Upper lobe of left lung (tissue), 6 donors: Measurements from ENCODE around the gene ASTN2. TPM values are rescaled to one million over a fixed set of nuclear protein-coding genes. Genes with fewer than 3 reads are reported as not detected.
A peak's percentile ranks its signal among the peaks of the same experiment; 100 is the strongest.

ENCODE experiments used
- ATAC-seq, 2 donors: fragments of 200-7000 bp; cut with Tn5 transposase; one replicate each; pipeline ENCODE4 v1.9.1; 2022; ENCODE audit warnings: mild to moderate bottlenecking in 2 of 2, moderate library complexity in 2 of 2; ENCODE audit not compliant: low FRiP score in 2 of 2
- DNase-seq, 2 donors: peaks; one replicate each; pipeline ENCODE4 v3.0.0-alpha.2; 2019 to 2020
- H3K27ac ChIP-seq, 4 donors: fragments of 200-600 bp; sonication (generic); one replicate each; pipeline ENCODE4 v1.5.1; 2016 to 2019
- H3K27me3 ChIP-seq, 4 donors: fragments of 200-600 bp; sonication (generic); one replicate each; pipeline ENCODE4 v1.5.1; 2017 to 2019
- H3K36me3 ChIP-seq, 4 donors: fragments of 200-600 bp; sonication (generic); one replicate each; pipeline ENCODE4 v1.5.1; 2016 to 2019
- H3K4me1 ChIP-seq, 4 donors: fragments of 200-600 bp; sonication (generic); one replicate each; pipeline ENCODE4 v1.5.1; 2018 to 2019
- H3K4me3 ChIP-seq, 4 donors: fragments of 200-600 bp; sonication (generic); one replicate each; pipeline ENCODE4 v1.5.1; 2017 to 2019; ENCODE audit warnings: mild to moderate bottlenecking in 2 of 4, moderate library complexity in 1 of 4
- H3K9me3 ChIP-seq, 4 donors: fragments of 200-600 bp; sonication (generic); one replicate each; pipeline ENCODE4 v1.5.1; 2018 to 2019
- EP300 ChIP-seq, 4 donors: sonication (generic); formaldehyde crosslinking; IDR thresholded peaks; one replicate each; pipeline ENCODE4 v1.5.1; 2017; ENCODE audit warnings: antibody characterized with exemption in 4 of 4, control low read depth in 2 of 4
- POLR2A ChIP-seq, 4 donors: fragments of 450-650 bp; IDR thresholded peaks; one replicate each; pipeline ENCODE4 v1.5.1; 2016 to 2017; ENCODE audit warnings: antibody characterized with exemption in 4 of 4, mild to moderate bottlenecking in 2 of 4
- POLR2AphosphoS5 ChIP-seq, 2 donors: sonication (generic); formaldehyde crosslinking; IDR thresholded peaks; one replicate each; pipeline ENCODE4 v1.5.1; 2017; ENCODE audit warnings: antibody characterized with exemption in 2 of 2
- WGBS, 2 donors: methylation state at CpG; one replicate each; pipeline ENCODE4 v1.1.5; 2017 to 2018; 5-methylcytosine and 5-hydroxymethylcytosine counted together
- total RNA-seq, 6 donors: library from RNA; depleted of rRNA in 4 of 6; stranded (reverse); fragments of >200 nt in 4 of 6; gene quantifications; one replicate each; pipeline versions ENCODE4 v1.1.0 to v1.2.1, GENCODE V29; 2016 to 2021
- TF ChIP-seq, protein P1 (sequence below), 6 experiments: fragments of 450-650 bp in 4 of 6; fragments of 200-600 bp in 2 of 6; sonication (generic) in 2 of 6; IDR thresholded peaks; one replicate each; pipeline ENCODE4 v1.5.1; 2016 to 2019; ENCODE audit warnings: antibody characterized with exemption in 6 of 6
- donor health status: DM: no; HTN: no; CAD: no; lungs with moderate emphysema.
- donor health status: DM: no; HTN: yes; CAD: no; lungs with severe emphysema.

ASTN2 gene
- total RNA-seq, 6 donors from 2014 or later: 2.0 to 7.5 (median 3.4) TPM

DNA sequence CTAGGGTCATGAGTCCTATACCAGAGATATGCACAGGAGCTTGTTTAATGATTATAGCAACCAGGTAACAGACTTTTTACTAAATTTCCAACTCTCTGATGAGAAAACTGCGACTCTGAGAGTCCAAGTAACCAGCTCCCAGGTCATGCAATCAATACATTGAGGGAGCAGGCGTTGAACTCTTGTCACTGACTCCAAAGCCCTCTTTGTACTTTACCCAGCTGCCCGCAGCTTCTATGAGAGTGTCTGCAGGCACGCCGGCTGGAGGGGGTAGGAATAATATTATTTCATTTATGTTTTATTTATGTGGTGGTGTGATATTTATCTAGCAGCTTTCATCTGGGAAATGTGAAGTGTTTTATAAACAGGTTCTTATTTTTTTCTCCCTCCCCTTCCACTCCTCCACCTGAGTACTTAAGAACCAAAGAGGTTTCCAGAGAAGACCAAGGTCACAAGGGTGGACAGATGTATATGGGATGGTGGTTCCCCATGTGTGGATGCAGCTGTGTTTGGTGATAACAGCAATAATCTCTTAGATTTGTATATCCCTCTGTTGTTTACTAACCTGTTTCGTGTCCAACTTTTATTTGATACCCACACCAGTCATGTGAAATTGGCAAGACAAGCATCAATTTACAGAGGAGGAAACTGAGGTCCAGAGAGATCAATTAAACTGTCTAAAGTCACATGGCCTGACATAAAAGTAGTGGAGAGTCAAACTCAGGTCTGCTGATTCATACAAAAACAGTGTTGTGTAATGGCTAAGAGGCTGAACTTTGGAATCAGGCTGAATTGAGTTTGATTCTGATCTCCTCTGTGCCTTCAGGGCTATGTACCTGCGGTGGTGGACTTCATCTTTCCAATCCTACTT is 867.9 kb downstream of the ASTN2 start:
- Histone ChIP-seq H3K27me3 (no peaks in the 10 kb centered on the region), H3K27ac (no peak overlapping the region), H3K4me3 (no peak overlapping the region), H3K9me3 (no peaks in the 10 kb centered on the region), H3K36me3 (no peaks in the 10 kb centered on the region), H3K4me1 (peaks cover 0 to 12% (median 5%) of the 10 kb centered on the region in 4 donors)
- ATAC-seq: no peak
- no peak for DNase-seq
- TF ChIP-seq POLR2A (IDR thresholded peaks at IDR 0.05) (no peak), EP300 (IDR thresholded peaks at IDR 0.05) (no peak), POLR2AphosphoS5 (IDR thresholded peaks at IDR 0.05) (no peak)
- TF ChIP-seq, protein P1, sequence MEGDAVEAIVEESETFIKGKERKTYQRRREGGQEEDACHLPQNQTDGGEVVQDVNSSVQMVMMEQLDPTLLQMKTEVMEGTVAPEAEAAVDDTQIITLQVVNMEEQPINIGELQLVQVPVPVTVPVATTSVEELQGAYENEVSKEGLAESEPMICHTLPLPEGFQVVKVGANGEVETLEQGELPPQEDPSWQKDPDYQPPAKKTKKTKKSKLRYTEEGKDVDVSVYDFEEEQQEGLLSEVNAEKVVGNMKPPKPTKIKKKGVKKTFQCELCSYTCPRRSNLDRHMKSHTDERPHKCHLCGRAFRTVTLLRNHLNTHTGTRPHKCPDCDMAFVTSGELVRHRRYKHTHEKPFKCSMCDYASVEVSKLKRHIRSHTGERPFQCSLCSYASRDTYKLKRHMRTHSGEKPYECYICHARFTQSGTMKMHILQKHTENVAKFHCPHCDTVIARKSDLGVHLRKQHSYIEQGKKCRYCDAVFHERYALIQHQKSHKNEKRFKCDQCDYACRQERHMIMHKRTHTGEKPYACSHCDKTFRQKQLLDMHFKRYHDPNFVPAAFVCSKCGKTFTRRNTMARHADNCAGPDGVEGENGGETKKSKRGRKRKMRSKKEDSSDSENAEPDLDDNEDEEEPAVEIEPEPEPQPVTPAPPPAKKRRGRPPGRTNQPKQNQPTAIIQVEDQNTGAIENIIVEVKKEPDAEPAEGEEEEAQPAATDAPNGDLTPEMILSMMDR (IDR thresholded peaks at IDR 0.05): no peak
- WGBS, 2 donors: 81 to 82% methylated on average over 7 of the region's 7 CpGs

DNA sequence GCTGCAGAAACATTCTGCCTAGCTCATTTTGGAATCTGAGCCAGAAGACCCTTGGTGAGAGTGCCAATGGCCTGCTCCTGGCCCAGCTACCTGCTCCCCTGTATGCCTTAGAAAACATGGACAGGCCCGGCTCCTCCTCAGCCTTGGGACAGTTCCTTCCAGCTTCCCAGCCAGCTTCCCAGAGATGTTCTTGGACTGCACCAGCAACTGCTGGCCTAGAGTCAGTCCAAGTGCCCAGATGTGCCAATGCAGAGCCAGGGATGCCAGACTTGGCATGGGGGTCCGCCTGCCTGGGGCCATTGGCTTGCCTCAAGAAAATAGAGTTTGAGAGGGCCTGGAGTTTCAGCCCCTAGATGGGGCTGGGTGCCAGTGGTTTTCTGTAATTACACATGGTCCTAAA is 870.0 kb downstream of the ASTN2 start:
- WGBS, 2 donors: 87 to 94% methylated on average over 2 of the region's 2 CpGs
- DNase-seq: peak in 1 of 2 donors; percentile 2
- H3K27ac ChIP-seq: no peak overlapping the region

DNA sequence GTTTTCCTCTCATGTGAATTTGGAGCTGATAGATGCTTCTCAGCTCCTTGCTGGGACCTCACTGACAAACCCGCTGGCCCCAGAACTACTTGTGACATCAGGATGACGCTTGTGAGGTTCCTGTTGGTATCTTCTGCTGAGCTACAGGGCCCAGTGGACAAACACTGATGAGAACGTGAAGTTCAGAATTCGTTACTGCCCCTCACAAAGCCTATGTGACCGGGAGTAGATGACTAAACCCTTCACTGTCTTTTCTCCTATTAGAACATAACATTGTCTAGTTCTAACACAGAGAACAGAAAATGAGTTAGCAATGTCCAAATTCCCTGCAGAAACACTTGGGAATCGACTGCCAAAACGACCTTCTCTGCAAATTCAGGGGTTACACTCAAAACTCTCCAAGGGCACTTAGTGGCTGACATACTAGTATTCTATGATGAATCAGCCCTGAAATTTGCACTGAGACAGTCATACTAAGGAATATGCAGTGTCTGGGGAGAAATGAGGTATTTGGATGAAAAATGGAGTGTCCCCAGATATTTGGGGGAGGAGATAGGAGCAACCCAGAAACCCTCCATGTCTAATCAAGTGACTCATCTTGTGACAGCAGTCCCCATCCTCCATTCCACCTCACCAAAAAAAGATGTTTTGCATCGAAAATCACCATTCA is 871.0 kb downstream of the ASTN2 start:
- ATAC-seq: peak in 1 of 2 donors; percentile 89
- peaks cover 0 to 3% (median 0%) of the 10 kb centered on the region in 4 donors for H3K4me1 ChIP-seq
- no peak overlapping the region for H3K27ac ChIP-seq
- no peak for DNase-seq
- H3K4me3 ChIP-seq: no peak overlapping the region
- H3K27me3 ChIP-seq: no peaks in the 10 kb centered on the region
- TF ChIP-seq POLR2AphosphoS5 (IDR thresholded peaks at IDR 0.05) (no peak), POLR2A (IDR thresholded peaks at IDR 0.05) (no peak), EP300 (IDR thresholded peaks at IDR 0.05) (no peak)
- TF ChIP-seq, protein P1 (IDR thresholded peaks at IDR 0.05): no peak
- H3K9me3 ChIP-seq: no peaks in the 10 kb centered on the region
- WGBS, 2 donors: 81 to 86% methylated on average over 8 of the region's 8 CpGs
- H3K36me3 ChIP-seq: no peaks in the 10 kb centered on the region

More for the DNA sequence above, 870.0 kb downstream of the ASTN2 start:
- TF ChIP-seq POLR2A (IDR thresholded peaks at IDR 0.05) (no peak), POLR2AphosphoS5 (IDR thresholded peaks at IDR 0.05) (no peak), EP300 (IDR thresholded peaks at IDR 0.05) (no peak)
- TF ChIP-seq, protein P1 (IDR thresholded peaks at IDR 0.05): no peak
- Histone ChIP-seq H3K4me1 (peaks cover 0 to 6% (median 5%) of the 10 kb centered on the region in 4 donors), H3K27me3 (no peaks in the 10 kb centered on the region), H3K36me3 (no peaks in the 10 kb centered on the region), H3K4me3 (no peak overlapping the region), H3K9me3 (no peaks in the 10 kb centered on the region)
- no peak for ATAC-seq

DNA sequence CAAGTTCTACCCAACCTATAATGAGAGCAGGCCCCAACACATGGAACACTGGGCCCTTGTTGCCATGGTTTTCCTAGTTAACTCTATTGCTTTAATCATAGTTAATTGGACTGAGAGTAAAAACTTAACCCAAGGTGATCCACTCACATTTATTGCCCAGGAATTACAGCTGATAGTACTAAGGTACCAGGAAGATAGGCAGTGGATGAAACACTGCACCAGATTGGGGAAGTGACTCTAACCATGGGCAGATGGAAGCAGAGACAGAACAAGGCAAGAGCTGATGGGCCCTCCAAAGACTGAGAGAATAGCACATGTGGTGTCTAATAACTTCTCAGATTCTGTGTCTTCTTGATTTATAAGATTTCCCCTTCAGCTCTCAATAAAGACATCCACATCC is 873.5 kb downstream of the ASTN2 start:
- H3K9me3 ChIP-seq: no peaks in the 10 kb centered on the region
- no peak overlapping the region for H3K4me3 ChIP-seq
- H3K27ac ChIP-seq: no peak overlapping the region
- H3K4me1 ChIP-seq: no peaks in the 10 kb centered on the region
- no peaks in the 10 kb centered on the region for H3K36me3 ChIP-seq
- DNase-seq: no peak
- no peak for ATAC-seq
- TF ChIP-seq EP300 (IDR thresholded peaks at IDR 0.05): no peak
- TF ChIP-seq, protein P1 (IDR thresholded peaks at IDR 0.05): no peak
- TF ChIP-seq POLR2AphosphoS5 (IDR thresholded peaks at IDR 0.05): no peak
- TF ChIP-seq POLR2A (IDR thresholded peaks at IDR 0.05): no peak
- no peaks in the 10 kb centered on the region for H3K27me3 ChIP-seq
